ENCODE results near the gene GRM4.

Gene GRM4

DNA sequence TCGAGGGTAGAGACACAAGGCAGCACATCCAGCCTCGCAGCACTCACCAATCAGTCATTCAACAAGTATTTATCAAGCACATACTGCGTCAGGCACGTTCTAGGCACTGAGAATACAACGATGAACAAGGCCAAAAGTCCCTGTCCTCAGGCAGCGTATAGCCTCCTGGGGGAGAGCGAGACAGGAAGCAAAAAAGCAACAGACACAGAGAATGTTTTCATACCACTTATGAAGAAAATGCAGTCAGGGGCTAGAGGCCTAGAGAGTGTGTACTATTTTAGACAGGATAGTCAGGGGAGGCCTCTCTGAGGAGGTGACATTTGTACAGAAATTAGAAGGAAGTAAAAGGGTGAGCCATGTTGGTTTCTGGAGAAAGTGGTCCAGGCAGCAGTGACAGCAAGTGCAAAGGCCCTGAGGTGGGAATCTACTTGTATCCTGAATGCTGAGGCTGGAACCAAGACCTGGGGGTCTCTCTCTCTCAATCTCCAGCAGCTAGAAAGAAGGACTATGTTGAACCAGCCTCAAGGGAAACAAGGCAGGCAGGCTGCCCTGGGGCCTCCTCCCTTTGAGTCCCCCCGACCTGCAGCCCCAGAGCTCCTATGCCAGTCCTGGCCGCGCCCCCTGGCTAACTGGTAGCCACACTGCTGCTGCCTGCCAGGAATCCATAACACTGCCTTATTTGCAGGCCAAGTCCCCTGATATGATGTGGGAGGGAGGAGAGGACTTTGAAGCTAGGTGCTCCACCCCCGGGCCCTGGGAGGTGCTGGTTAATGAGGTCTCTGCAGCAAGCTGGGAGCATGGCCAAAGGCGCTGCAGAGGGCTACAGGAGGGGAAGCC, 151.2 kb downstream of the GRM4 start:
- no peak for DNase-seq (ENCODE audit: low read depth)

DNA sequence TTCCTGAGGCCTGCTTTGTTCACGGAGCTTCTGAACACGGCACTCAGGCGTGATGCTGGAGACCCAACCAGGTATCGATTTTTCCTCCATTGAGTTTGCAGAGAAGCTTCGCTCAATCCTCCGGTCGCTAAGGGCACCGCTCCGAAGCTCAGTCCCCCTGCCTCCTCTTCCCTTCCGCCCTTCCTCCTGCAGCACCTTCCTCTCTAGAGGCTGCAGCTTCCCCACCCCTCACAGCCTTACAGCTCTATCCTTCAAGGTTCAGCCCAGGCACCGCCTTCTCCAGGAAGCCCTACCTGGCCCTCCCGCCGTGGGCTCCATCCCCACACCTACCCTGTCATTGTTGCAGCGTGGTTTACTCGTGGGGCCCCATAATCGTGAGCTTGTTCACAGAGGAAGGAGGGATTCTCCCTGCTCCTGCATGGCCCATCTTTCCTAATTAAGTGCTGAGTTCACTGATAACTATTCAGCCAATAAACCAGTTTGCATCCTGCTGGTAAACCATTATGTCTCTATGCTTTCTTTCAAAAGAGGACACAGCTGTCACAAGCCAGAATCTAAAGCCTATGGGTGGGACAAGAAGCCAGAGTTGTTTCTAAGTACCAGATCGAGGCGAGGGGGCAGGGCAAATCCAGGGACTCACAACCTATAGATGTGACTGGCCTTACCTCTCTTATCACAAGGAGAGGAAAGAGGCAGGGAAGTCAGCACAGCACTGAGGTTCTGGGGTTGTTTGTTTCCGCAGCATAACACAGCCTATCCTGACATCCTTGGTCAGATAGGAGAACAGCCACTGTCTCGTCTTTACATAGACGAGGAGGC, 152.0 kb downstream of the GRM4 start:
- DNase-seq (ENCODE audit: low read depth), result no peak

DNA sequence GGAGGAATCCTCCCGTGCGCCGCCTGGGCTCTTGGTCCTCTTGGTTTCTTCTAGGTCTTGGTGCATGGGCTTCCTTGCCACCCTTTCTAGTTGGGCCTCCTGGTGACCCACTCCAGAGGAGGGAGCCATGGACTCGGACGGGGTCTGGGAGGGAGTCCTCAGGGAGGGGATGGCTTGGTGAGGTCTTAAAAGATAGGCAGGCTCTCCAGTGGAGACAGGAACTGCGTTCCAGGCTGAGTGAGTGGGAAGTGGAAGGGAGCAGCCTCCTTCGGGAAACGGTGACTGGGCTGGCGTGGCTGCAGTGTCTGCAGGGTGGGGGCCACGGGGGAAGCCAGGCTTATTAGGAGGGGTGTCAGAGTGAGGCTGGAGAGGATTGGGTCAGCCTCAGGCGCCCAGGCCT, 152.8 kb downstream of the GRM4 start:
- no peak for DNase-seq (ENCODE audit: low read depth)

DNA sequence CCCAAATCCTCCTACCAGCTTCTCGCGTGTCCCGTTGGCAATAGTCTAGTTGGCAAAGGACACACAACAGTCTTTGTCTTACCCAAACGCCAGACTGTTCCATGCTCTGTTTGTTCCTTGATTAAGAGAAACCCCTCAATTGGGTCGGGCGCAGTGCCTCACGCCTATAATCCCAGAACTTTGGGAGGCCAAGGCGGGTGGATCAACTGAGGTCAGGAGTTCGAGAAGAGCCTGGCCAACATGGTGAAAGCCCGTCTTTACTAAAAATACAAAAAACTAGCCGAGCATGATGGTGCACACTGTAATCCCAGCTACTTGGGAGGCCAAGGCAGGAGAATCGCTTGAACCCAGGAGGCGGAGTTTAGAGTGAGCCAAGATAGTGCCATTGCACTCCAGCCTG, 153.7 kb downstream of the GRM4 start:
- no peak for DNase-seq (ENCODE audit: low read depth)

DNA sequence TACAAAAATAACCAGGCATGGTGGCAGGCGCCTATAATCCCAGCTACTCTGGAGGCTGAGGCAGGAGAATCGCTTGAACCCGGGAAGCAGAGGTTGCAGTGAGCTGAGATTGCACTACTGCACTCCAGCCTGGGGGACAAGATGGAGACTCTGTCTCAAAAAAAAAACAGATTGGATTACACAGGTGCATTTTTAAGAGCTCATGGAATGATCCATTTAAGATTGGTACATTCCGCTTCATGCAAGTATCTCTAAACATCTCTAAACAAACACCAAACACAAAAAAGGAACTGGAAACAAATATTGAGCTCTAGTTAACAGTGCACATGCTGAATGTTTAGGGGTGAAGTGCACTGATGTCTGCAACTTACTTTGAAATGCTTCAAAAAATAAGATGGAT, 154.3 kb downstream of the GRM4 start:
- DNase-seq (ENCODE audit: low read depth), result no peak

DNA sequence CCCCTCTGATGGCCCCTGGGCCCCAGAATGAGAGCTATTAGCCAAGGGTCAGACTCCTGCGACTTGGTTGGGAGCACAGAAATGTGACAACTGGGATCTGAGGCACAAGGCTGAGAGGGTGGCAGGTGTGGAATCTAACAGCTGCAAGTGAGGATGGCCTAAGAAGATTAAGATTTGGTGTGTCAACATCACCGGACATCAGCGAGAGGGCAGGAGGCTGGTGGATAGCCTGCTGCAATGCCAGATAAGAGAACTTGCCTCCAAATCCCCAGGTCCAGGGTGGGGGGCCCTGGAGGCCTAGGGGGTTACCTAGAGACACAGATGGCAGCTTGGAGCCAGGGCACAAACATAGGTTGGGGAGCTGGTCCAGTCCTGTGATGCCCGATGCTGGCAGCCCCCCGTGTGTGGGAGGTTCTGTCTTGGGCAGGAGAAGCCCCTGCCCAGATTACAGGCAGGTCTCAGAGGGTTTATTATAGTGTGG, 155.8 kb downstream of the GRM4 start:
- no peak for DNase-seq (ENCODE audit: low read depth)

DNA sequence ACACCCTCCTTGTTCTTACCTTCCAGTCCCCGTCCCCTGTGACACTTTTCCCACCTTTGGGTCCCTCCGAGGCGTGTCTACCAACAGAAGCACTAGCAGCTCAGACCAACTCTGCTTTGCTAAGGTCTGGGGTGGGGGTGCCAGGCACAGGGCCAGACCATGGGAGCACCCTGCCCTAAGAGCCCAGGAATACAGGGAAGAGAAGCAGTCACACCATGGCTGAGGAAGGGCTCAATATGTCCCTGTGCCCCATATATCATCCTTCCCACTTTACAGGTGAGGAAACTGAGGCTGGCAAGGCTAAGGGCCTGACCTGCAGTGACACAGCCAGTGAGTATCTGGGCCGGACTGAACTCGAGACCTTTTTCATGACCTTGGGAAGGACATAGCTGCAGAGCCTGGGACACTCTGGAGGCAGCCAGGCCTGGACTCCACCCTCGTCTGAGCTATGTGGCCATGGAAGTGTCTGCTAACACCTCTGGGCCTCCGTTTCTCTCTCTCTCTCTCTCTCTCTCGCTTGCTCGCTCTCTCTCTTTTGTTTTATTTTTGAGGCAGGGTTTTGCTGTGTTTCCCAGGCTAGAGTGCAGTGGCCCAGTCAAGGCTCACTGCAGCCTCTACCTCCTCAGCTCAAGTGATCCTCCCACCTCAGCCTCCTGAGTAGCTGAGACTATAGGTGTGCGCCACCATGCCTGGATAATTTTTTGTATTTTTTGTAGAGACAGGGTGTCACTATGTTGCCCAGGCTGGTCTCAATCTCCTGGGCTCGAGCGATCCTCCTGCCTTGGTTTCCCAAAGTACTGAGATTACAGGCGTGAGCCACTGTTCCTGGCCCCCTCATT, 156.7 kb downstream of the GRM4 start:
- DNase-seq (ENCODE audit: low read depth), result no peak

DNA sequence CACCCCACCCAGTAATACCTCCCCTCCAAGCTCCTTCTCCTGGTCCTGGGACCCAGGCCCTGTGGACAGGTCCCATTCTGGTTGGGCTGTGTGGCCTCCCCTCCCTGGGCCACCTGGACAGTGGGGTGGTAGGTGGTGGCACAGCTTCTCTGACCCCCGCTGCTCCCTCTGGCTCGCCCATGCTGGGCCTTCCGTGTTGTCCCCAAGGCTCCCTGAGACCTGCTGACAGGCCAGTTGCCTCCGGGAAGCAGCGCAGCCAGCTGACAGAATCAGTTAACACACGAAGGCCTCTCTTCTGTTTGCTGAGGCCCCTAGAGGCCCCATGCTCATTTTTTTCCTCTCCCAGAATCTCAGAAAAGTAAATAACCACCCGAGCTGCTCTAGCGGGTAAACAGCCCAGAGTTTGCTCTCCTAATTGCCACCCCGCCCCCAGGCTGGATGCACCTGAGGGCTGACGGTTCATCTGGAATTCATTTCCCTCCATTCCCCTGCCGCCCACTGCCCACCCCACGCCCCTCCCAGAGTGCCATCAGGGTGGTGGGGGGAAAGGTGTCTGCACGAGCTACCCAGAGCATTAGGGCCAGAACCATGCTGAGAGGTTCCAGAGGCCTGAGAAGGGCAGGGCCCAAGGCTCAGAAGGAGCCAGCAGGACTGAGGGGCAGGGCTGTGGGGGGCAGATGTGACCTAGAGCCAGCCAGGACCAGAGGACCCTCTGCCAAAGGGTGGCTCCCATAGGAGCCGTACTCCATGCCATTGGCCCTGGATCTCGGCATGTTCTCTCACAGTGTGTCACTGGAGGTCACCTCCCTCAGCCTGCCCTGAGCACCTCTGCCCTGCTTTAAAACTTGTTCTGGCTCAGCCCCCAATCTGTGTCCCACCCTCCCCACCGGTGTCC, 157.5 kb downstream of the GRM4 start:
- no peak for DNase-seq (ENCODE audit: low read depth)

DNA sequence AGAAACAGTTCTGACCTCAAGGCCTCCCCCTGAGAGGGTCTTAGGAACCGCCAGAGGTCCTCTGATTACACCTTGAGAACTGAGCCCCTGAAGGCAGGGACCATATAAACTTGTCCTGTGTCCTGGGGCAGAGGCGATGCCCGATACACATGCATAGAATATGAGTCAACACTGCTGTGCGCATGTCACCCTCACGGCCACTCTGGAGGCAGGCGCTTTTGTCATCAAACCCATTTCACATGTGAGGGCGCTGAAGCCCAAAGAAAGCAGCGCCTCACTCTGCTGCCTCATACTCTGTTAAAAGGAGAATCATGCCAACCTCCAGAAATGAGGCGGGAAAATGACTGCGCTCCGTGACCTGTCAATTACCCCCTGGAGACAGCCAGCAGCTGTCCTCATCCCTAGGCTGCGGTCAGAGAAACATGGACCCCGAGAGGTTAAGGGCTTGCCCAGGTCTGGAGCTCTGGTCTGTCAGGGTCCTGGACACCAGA, 158.3 kb downstream of the GRM4 start:
- DNase-seq (ENCODE audit: low read depth), result no peak

DNA sequence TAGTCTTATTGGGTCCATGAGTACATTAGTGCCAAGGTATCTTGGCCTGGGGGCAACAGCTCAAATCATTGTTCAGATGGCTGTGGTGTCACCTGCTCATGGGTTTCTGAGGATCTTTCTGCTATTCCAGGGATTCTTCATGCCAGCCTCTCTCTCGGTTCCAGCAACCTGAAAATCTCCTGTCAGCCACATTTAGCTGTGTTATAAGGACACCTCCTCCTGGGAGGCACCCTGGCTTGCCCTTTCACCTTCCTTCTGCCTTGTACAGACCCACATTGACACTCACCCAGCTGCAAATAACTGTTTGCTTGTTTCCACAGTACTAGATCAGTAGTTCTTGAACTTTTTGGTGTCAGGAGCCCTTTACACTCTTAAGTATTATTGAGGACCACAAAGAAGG, 159.9 kb downstream of the GRM4 start:
- no peak for DNase-seq (ENCODE audit: low read depth)

DNA sequence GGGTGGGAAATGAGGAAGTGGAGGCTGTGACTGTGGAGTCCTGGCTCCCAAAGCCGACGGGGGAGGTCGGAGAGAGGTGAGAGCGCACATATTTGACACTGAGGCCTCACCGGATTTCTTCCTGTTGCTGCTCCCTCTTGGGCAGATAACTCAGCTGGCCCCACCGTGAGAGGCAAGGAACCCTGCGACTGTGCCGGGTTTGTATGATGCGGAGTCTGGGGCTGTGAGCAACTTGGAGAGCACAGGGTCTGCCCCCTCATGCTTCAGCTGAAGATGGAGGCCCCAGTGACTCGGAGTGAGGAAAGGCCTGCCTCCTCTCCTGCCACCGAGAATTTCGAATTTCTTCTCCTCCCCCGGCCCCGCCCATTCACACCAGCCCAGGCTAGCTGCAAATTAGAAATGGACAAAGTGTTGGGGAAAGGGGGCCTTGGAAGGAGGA, 160.6 kb downstream of the GRM4 start:
- no peak for DNase-seq (ENCODE audit: low read depth)

DNA sequence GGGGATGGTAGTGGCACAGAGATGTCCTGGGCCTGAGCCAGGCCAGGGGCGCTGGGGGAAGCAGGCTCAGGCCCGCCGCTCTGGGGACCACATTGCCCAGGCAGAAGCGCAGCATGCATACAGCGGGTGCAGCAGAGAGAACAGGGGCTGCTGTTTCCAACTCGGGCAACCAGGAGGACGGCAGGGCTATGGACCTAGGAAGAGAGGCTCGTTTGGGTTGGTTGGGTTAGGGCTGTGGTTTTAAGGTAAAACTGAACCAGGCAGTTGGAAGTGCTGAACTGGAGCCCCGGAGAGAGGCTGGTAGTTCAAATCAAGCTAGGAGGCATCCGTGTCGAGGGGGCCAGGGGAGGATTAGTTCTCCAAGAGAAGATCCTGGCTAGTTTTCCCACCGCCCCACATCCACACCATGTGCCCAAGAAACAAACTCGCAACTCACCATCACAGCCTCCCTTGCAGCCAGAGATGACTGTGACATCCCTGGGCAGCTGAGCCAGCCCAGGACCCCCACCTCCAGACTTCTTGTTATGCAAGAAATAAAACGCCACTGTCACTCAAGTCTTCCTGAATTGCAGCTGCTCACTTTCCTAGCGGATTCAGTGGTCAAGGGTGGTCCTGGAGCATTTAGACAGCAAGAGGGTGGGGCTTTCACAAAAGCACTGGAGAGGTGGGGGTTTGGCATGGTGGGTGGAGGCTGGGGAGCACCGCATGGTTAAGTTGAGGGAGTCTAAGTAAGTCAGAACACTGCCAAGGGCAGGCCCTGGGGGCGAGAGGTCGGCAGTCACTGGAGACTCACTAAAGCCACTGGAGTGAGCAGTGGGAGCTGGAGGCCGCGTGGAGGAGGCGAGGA, 161.2 kb downstream of the GRM4 start:
- DNase-seq (ENCODE audit: low read depth), result no peak

DNA sequence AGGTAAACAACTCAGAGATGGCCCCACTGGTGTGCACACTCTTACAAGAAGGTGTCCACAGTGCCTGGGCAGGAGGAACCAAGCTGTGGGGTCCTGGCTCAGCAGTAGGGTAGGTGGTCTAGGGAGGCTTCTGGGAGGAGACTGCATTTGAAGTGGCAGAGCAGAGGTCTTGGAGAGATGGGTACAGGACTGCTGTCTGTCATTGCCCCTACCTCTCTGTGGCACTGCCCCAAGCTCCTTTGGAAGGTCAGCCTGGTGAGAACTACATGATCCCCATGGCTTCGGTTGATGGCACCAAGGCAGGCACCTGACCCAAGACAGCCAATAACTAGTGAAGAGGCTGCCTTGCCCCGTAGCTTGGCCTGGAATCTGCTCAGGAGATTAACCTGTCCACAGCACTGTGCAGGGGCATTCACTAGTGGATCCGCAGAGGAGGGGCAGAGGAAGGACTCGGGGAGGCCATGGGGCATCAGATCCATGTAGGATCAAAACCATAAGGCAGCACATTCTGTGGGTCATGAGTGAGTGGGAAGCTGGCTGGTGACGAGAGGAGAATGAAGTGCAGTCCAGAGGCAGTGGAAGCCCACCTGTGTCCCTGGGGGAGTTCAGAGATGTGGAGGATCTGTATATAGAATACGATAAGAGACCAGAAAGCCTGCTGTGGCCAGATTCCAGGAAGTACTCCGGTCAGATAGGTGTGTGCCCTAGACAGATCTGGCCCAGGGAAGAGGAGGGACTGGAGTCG, 162.0 kb downstream of the GRM4 start:
- no peak for DNase-seq (ENCODE audit: low read depth)

DNA sequence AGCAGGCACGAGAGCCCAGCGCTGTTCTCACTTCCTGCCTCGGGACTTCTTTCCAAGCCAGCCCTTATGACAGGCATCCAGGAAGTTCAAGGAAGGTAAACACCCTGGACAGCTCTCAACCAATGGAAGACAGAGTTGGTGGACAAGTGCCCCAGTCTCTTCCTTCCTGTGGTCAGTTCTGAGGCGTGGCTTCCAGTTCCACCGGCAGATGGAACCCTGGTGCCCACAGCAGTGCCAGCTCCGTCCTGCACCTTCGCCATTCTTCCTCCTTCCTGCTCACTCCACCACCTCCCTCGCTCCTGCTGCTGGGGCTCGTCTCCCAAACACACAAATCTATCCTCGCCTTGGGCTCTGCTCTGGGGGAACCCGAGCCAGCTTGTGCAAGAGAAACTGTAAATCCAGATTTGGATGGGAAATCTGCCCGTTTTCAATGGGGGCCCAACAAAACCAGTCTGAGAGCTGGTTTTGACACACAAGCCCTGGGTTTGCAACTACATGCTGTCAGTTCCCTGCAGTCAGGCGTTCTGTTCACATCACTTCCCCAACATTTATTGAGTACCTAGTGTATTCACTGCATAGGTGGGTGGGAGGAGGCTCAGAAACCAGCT, 162.7 kb downstream of the GRM4 start:
- peak; percentile 22 for DNase-seq (ENCODE audit: low read depth)

DNA sequence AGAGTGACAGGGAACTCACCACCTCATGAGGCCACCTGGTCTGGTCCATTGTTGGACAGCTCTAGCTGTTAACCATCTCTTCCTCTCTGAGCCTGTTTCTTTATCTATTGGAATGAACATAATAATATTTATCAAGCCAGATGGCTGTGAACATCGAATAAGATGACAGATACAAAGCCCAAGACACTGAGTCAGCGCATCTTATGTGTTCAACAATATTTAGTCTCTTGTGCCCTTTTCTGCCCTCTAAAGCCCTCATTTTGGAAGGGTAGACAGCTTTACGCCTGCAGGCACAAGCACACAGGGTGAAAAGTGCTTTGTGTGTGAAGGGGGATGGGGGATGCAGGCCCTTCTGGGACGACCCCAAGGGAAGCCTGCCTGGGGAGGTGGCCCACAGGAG, 164.0 kb downstream of the GRM4 start:
- DNase-seq (ENCODE audit: low read depth), result no peak

DNA sequence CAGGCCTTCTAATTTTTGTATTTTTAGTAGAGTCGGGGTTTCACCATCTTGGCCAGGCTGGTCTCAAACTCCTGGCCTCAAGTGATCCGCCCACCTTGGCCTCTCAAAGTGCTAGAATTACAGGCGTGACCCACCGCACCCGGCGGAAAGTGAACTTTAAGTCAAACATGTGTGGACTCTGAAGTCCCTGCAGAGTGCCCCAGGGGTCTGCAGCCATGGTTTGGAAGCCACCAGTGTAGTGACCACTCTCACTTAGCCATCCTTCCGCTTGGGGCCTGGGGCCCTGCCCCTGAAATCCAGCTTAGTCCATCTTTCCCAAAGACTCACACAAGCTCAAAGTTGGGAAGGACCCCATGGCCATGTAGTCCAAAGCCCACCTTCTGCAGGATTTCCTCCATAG, 164.5 kb downstream of the GRM4 start:
- no peak for DNase-seq (ENCODE audit: low read depth)

DNA sequence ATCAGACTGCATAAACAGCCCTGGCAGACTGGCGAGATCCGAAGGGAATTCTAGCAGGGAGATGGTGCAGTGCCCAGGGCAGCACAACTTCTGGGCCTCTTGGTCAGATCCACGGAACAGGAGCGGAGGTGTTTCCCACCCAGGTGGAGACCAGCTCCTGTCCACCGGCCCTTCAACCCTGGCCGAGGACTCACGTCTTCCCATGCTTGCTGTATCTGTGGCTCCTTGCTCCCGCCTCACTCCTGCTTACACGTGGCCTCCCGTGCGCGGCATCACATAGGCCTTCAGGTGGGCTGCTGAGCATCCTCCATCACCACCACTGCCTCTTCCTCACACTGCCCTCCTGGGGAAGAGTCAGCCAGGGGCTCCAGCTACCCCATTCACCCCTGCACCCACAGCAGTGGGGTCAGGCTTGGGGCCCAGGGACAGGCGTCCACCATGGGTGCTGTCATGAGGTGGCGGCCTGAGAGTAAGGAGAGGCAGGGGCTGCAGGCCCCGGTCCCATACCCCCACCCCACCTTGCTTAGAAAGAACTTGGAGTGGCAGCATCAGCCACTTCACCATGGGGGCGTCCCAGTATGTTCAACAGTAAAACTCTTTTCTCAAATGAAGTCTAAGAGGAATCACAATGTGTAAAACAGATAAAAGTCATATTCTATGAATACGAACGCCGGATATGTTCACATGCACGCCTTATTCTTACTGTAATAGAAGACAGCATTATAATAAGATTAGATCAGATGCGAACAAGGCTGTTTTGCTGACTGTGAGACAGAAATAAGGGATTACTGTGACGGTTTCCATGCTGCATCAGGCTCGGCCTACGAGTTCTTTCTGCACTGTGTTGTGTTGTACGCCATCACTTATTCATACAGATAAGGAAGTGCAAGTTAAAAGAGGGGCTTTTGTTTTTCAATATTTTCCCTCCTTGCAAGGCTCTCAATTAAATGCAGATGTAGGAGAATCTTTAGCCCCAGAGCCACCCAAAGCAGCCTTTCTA, 165.4 kb downstream of the GRM4 start:
- DNase-seq (ENCODE audit: low read depth), result no peak

DNA sequence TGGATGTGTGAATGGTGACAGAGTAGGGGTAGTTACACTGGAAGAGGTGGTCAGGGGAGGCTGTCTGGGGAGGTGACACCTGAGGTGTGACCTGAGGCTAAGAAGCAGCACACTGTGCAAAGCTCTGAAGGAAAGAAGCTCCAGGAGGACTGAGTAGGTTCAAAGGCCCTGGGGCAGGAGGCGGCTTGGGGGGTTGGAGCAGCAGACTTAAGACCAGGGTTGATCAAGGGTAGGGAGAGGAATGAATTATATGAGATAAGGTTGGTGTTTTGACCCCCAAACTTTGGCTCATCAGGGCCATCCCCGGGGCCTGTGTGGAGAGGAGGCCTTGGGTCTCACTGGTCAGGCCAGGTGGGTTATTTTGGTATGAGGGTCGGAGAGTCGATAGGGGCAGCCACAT, 166.1 kb downstream of the GRM4 start:
- no peak for DNase-seq (ENCODE audit: low read depth)
